Measurements from ENCODE around the gene DAB2IP. TPM values are rescaled to one million over a fixed set of nuclear protein-coding genes. Genes with fewer than 3 reads are reported as not detected.

DAB2IP gene
- total and polyA plus RNA-seq, 2 donors (not counting 1 experiment from before 2014, with no cell fraction given) = 14.6 to 16.5 TPM

GRCh38 chr9:121771418-121771817 is 120.0 kb downstream of the DAB2IP start:
- Histone ChIP-seq H3K4me2 (ENCODE audit: extremely low read depth, insufficient read depth, low read length) (peak overlapping the region; percentile 6), H3K27ac (ENCODE audit: insufficient read depth, low read length) (no peak overlapping the region), H3K27me3 (ENCODE audit: control insufficient read depth, insufficient read depth, low read length) (no peaks in the 10 kb centered on the region), H3K4me1 (ENCODE audit: control insufficient read depth, extremely low read depth, insufficient read depth, low read length) (peaks cover 12% of the 10 kb centered on the region), H3K9me3 (ENCODE audit: control insufficient read depth, insufficient read depth, low read depth, low read length) (no peaks in the 10 kb centered on the region), H3K79me2 (ENCODE audit: control insufficient read depth, insufficient read depth, low read length) (no peaks in the 10 kb centered on the region), H4K20me1 (ENCODE audit: control insufficient read depth, extremely low read depth, insufficient read depth, low read length) (no peaks in the 10 kb centered on the region), H3K9ac (ENCODE audit: insufficient read depth, low read length) (no peak overlapping the region), H2AFZ (ENCODE audit: low read length) (no peak overlapping the region), H3K36me3 (ENCODE audit: control insufficient read depth, insufficient read depth, low read length) (peaks cover 14% of the 10 kb centered on the region), H3K4me3 (replicated peaks in 1 of 4; ENCODE audit: control extremely low read depth in 1 of 4, insufficient read depth in 1 of 4, low read depth in 3 of 4, low read length in 4 of 4) (no peak overlapping the region)
- peak in 1 of 2 donors; percentile 22 for DNase-seq (ENCODE audit: low read depth in 2 of 2)
- no peak for TF ChIP-seq EZH2 (IDR thresholded peaks at IDR 0.05; ENCODE audit: low read length, missing control alignments)
- no peak for TF ChIP-seq CTCF (conservative IDR thresholded peaks at IDR 0.05 in 1 of 2, IDR thresholded peaks at IDR 0.05 in 1 of 2; ENCODE audit: low read depth in 1 of 2, low read length in 2 of 2)

GRCh38 chr9:121771851-121772599 is 120.6 kb downstream of the DAB2IP start:
- Histone ChIP-seq H3K79me2 (ENCODE audit: control insufficient read depth, insufficient read depth, low read length) (no peaks in the 10 kb centered on the region), H3K4me2 (ENCODE audit: extremely low read depth, insufficient read depth, low read length) (no peak overlapping the region), H3K9me3 (ENCODE audit: control insufficient read depth, insufficient read depth, low read depth, low read length) (no peaks in the 10 kb centered on the region), H2AFZ (ENCODE audit: low read length) (no peak overlapping the region), H3K27ac (ENCODE audit: insufficient read depth, low read length) (no peak overlapping the region), H3K4me1 (ENCODE audit: control insufficient read depth, extremely low read depth, insufficient read depth, low read length) (peaks cover 12% of the 10 kb centered on the region), H3K9ac (ENCODE audit: insufficient read depth, low read length) (no peak overlapping the region), H4K20me1 (ENCODE audit: control insufficient read depth, extremely low read depth, insufficient read depth, low read length) (no peaks in the 10 kb centered on the region), H3K36me3 (ENCODE audit: control insufficient read depth, insufficient read depth, low read length) (peaks cover 12% of the 10 kb centered on the region), H3K4me3 (replicated peaks in 1 of 4; ENCODE audit: control extremely low read depth in 1 of 4, insufficient read depth in 1 of 4, low read depth in 3 of 4, low read length in 4 of 4) (no peak overlapping the region), H3K27me3 (ENCODE audit: control insufficient read depth, insufficient read depth, low read length) (no peaks in the 10 kb centered on the region)
- TF ChIP-seq CTCF (conservative IDR thresholded peaks at IDR 0.05 in 1 of 2, IDR thresholded peaks at IDR 0.05 in 1 of 2; ENCODE audit: low read depth in 1 of 2, low read length in 2 of 2) = no peak
- TF ChIP-seq EZH2 (IDR thresholded peaks at IDR 0.05; ENCODE audit: low read length, missing control alignments) = no peak
- DNase-seq (ENCODE audit: low read depth in 2 of 2) = peak in 1 of 2 donors; percentile 48

GRCh38 chr9:121772600-121773285 is 121.3 kb downstream of the DAB2IP start:
- H3K9ac ChIP-seq (ENCODE audit: insufficient read depth, low read length) = no peak overlapping the region
- H3K4me2 ChIP-seq (ENCODE audit: extremely low read depth, insufficient read depth, low read length) = no peak overlapping the region
- no peaks in the 10 kb centered on the region for H3K79me2 ChIP-seq (ENCODE audit: control insufficient read depth, insufficient read depth, low read length)
- H3K4me3 ChIP-seq (replicated peaks in 1 of 4; ENCODE audit: control extremely low read depth in 1 of 4, insufficient read depth in 1 of 4, low read depth in 3 of 4, low read length in 4 of 4) = no peak overlapping the region
- H4K20me1 ChIP-seq (ENCODE audit: control insufficient read depth, extremely low read depth, insufficient read depth, low read length) = no peaks in the 10 kb centered on the region
- DNase-seq (ENCODE audit: low read depth in 2 of 2) = no peak
- no peak for TF ChIP-seq EZH2 (IDR thresholded peaks at IDR 0.05; ENCODE audit: low read length, missing control alignments)
- no peak for TF ChIP-seq CTCF (conservative IDR thresholded peaks at IDR 0.05 in 1 of 2, IDR thresholded peaks at IDR 0.05 in 1 of 2; ENCODE audit: low read depth in 1 of 2, low read length in 2 of 2)
- peaks cover 12% of the 10 kb centered on the region for H3K36me3 ChIP-seq (ENCODE audit: control insufficient read depth, insufficient read depth, low read length)
- peaks cover 12% of the 10 kb centered on the region for H3K4me1 ChIP-seq (ENCODE audit: control insufficient read depth, extremely low read depth, insufficient read depth, low read length)
- no peak overlapping the region for H2AFZ ChIP-seq (ENCODE audit: low read length)
- H3K9me3 ChIP-seq (ENCODE audit: control insufficient read depth, insufficient read depth, low read depth, low read length) = no peaks in the 10 kb centered on the region
- no peaks in the 10 kb centered on the region for H3K27me3 ChIP-seq (ENCODE audit: control insufficient read depth, insufficient read depth, low read length)
- H3K27ac ChIP-seq (ENCODE audit: insufficient read depth, low read length) = no peak overlapping the region
